K562 (cell line): ENCODE data around the gene SRGAP3. TPM values are rescaled to one million over a fixed set of nuclear protein-coding genes. Genes with fewer than 3 reads are reported as not detected.

Source experiments
- ATAC-seq: fragments of 200-7000 bp; cut with Tn5 transposase; 3 replicates; pipeline ENCODE4 v1.9.1; 2020; ENCODE audit warnings: moderate library complexity
- BruUV-seq: library from RNA; stranded (reverse); fragments of 400-500 nt; replicated peaks from 2 replicates; lab custom pipeline; 2021; lab: Mats Ljungman, UMichigan
- CTCF ChIA-PET: fragments of 300-600 bp; formaldehyde crosslinking; extraction: SDS; loops from one replicate; lab custom pipeline; 2021; ENCODE audit warnings: low intra/inter-chr PET ratio; lab: Yijun Ruan, JAX
- POLR2A ChIA-PET: fragments of 300-600, 350-650 bp; sonication (Branson Sonifier 250); formaldehyde crosslinking; extraction: SDS; loops from one replicate; lab custom pipeline; 2021; ENCODE audit warnings: antibody characterized with exemption, inconsistent platforms; lab: Yijun Ruan, JAX
- DNase-seq, 4 experiments: peaks; one replicate each; pipeline versions ENCODE4 v3.0.0 to v3.0.0-alpha.2; 2011 to 2018; ENCODE audit warnings: low spot score in 3 of 4, mixed read lengths in 3 of 4; ENCODE audit errors: extremely low read depth in 1 of 4
- FAIRE-seq: peaks from 2 replicates; lab custom pipeline; 2011; peaks lifted over from hg19 to GRCh38; lab: Jason Lieb, UNC
- H2AFZ ChIP-seq: 2 replicates; pipeline ENCODE4 v1.6.0; 2011; ENCODE audit warnings: low read depth, low read length, control low read depth, inconsistent platforms
- H3K27ac ChIP-seq: fragments of 200-600 bp; 3 replicates; pipeline ENCODE4 v1.8.0; 2011; ENCODE audit warnings: low read depth, mild to moderate bottlenecking, control low read depth, inconsistent platforms, low read length, moderate library complexity, mixed read lengths; ENCODE audit errors: extremely low read depth
- H3K27me3 ChIP-seq, 2 experiments: fragments of 300-600 bp in 1 of 2; 2 replicates in 1 of 2; 3 replicates in 1 of 2; pipeline versions ENCODE4 v1.6.0 to v1.8.0; 2011; ENCODE audit warnings: inconsistent platforms in 2 of 2, low read length in 2 of 2, mild to moderate bottlenecking in 1 of 2, mixed read lengths in 1 of 2, moderate library complexity in 1 of 2; ENCODE audit not compliant: control insufficient read depth in 2 of 2, insufficient read depth in 2 of 2
- H3K36me3 ChIP-seq: fragments of 300-600 bp; 3 replicates; pipeline ENCODE4 v1.8.0; 2011; ENCODE audit warnings: mild to moderate bottlenecking, low read length, inconsistent platforms; ENCODE audit not compliant: control insufficient read depth, insufficient read depth
- H3K4me1 ChIP-seq, 2 experiments: fragments of 200-600 bp in 1 of 2; replicated peaks in 1 of 2; 2 replicates in 1 of 2; 3 replicates in 1 of 2; pipeline versions ENCODE4 v1.5.1 to v1.8.0; 2011; ENCODE audit warnings: inconsistent platforms in 2 of 2, low read length in 2 of 2, mild to moderate bottlenecking in 1 of 2, mixed read lengths in 1 of 2, moderate library complexity in 1 of 2; ENCODE audit not compliant: control insufficient read depth in 2 of 2, insufficient read depth in 2 of 2
- H3K4me2 ChIP-seq: 2 replicates; pipeline ENCODE4 v1.6.1; 2011; ENCODE audit warnings: low read length, control low read depth, inconsistent platforms, mixed read lengths; ENCODE audit not compliant: insufficient read depth
- H3K4me3 ChIP-seq: fragments of 200-600 bp; sonication (generic), shearing (Covaris generic); 2 replicates; pipeline ENCODE4 v1.5.1; 2016; ENCODE audit warnings: control low read depth, inconsistent platforms
- H3K79me2 ChIP-seq: fragments of 200-600 bp; 3 replicates; pipeline ENCODE4 v1.8.0; 2011; ENCODE audit warnings: low read length, inconsistent platforms; ENCODE audit not compliant: control insufficient read depth, insufficient read depth
- H3K9ac ChIP-seq, 2 experiments: 2 replicates each; pipeline versions ENCODE4 v1.6.0 to v1.6.1; 2011; ENCODE audit warnings: low read depth in 2 of 2, low read length in 2 of 2, control low read depth in 1 of 2, inconsistent platforms in 1 of 2, mild to moderate bottlenecking in 1 of 2, mixed read lengths in 1 of 2; ENCODE audit not compliant: insufficient read depth in 1 of 2
- H3K9me1 ChIP-seq: one replicate; pipeline ENCODE4 v1.6.0; 2011; ENCODE audit warnings: inconsistent platforms, mild to moderate bottlenecking, low read length, moderate library complexity; ENCODE audit not compliant: control insufficient read depth, insufficient read depth
- H3K9me3 ChIP-seq: replicated peaks from 2 replicates; pipeline ENCODE4 v1.5.1; 2011; ENCODE audit warnings: low read depth, low read length, inconsistent platforms; ENCODE audit not compliant: control insufficient read depth, insufficient read depth
- H4K20me1 ChIP-seq: replicated peaks from 2 replicates; pipeline ENCODE4 v1.6.1; 2011; ENCODE audit warnings: low read length, inconsistent platforms, mixed read lengths; ENCODE audit not compliant: control insufficient read depth, insufficient read depth
- ELF1 ChIP-seq: fragments of 200-800 bp; sonication (Bioruptor generic); IDR thresholded peaks from 2 replicates; pipeline ENCODE4 v1.6.1; 2016; ENCODE audit warnings: missing genetic modification characterization, missing compliant biosample characterization
- EP300 ChIP-seq: IDR thresholded peaks from 2 replicates; pipeline ENCODE4 v1.6.1; 2012; ENCODE audit warnings: low read length, improper control_type of control experiment
- GABPB1 ChIP-seq: sonication (generic); formaldehyde crosslinking; IDR thresholded peaks from 2 replicates; pipeline ENCODE4 v1.8.0; 2022; ENCODE audit warnings: mild to moderate bottlenecking, missing genetic modification reagents
- MAZ ChIP-seq, 2 experiments: fragments of 450-650 bp in 1 of 2; sonication (generic) in 1 of 2; formaldehyde crosslinking; IDR thresholded peaks in 1 of 2; conservative IDR thresholded peaks in 1 of 2; 2 replicates each; pipeline versions ENCODE4 v1.4.0 to v1.5.0; 2020; ENCODE audit warnings: mild to moderate bottlenecking in 1 of 2, missing genetic modification reagents in 1 of 2
- NONO ChIP-seq, 2 experiments: fragments of 200-400 bp in 1 of 2; fragments of 450-650 bp in 1 of 2; formaldehyde crosslinking in 1 of 2; IDR thresholded peaks; 2 replicates each; pipeline ENCODE4 v1.6.1; 2017; ENCODE audit warnings: low read depth in 2 of 2, mild to moderate bottlenecking in 2 of 2, moderate library complexity in 2 of 2, low read length in 1 of 2
- PREB ChIP-seq: sonication (generic); formaldehyde crosslinking; IDR thresholded peaks from 2 replicates; pipeline ENCODE4 v1.8.1; 2023; ENCODE audit warnings: mild to moderate bottlenecking, missing genetic modification reagents
- SNRNP70 ChIP-seq: fragments of 200-400 bp; formaldehyde crosslinking; optimal IDR thresholded peaks from 2 replicates; pipeline ENCODE3; 2017; ENCODE audit warnings: low read depth, low read length
- SREBF2 ChIP-seq: sonication (generic); formaldehyde crosslinking; IDR thresholded peaks from 2 replicates; pipeline ENCODE4 v1.4.0; 2020; ENCODE audit warnings: mild to moderate bottlenecking, missing genetic modification reagents
- ZKSCAN3 ChIP-seq: fragments of 250-450 bp; sonication (Bioruptor Pico); IDR thresholded peaks from 2 replicates; pipeline ENCODE4 v1.4.0; 2020
- ZNF740 ChIP-seq, 3 experiments: fragments of 200-800 bp in 1 of 3; sonication (Bioruptor generic) in 1 of 3; sonication (generic) in 1 of 3; formaldehyde crosslinking in 1 of 3; IDR thresholded peaks; 2 replicates each; pipeline versions ENCODE4 v1.6.1 to v1.8.0; 2016 to 2022; ENCODE audit warnings: mild to moderate bottlenecking in 2 of 3, missing compliant biosample characterization in 2 of 3, missing genetic modification characterization in 2 of 3, missing genetic modification reagents in 1 of 3
- WGBS: fragments of 100-300 bp; shearing (Covaris generic); methylation state at CpG from one replicate; pipeline ENCODE4 v1.1.6; 2016; ENCODE audit warnings: low coverage, mixed read lengths; ENCODE audit not compliant: insufficient coverage; ENCODE audit errors: missing lambda C conversion rate; 5-methylcytosine and 5-hydroxymethylcytosine counted together
- in situ Hi-C: fragments of 300-500 bp; cut with MboI; formaldehyde crosslinking; loops from 4 replicates; pipeline ENCODE4 v1.15.0; 2018; ENCODE audit warnings: inconsistent platforms, mixed read lengths
- intact Hi-C: fragments of 100-400 bp; cut with micrococcal nuclease; formaldehyde crosslinking; loops from 2 replicates; pipeline ENCODE4 v1.14.2; 2022
- polyA plus RNA-seq, 8 experiments: library from polyadenylated mRNA; depleted of rRNA in 4 of 8; stranded (reverse) in 5 of 8; unstranded in 3 of 8; fragments of >200 nt; fragmentation: Nextera tagmentation in 2 of 8; fragmentation: Illumina TruSeq in 1 of 8; extraction: Ambion mirVana in 2 of 8; extraction: Trizol in 1 of 8; gene quantifications; 2 replicates each; pipeline versions ENCODE4 v1.2.1 to v1.2.3, GENCODE V29; 2011 to 2014; ENCODE audit warnings: inconsistent platforms in 1 of 8, missing spikeins in 1 of 8
- total RNA-seq, 7 experiments: library from RNA; depleted of rRNA in 6 of 7; stranded (reverse); fragments of >200 nt in 6 of 7; fragmentation: Illumina TruSeq in 2 of 7; extraction: Trizol in 2 of 7; gene quantifications; 2 replicates each; pipeline versions ENCODE4 v1.2.1 to v1.2.3, GENCODE V29; 2011 to 2021; ENCODE audit warnings: low replicate concordance in 1 of 7

Gene SRGAP3
- total and polyA plus RNA-seq, 9 of the 15 experiments (the other 6 are each of a cell fraction or from before 2014, with no cell fraction given) = 0.11 to 0.85 (median 0.35) TPM; not detected in 2

GRCh38 chr3:8997151-8997550 lies 252.3 kb downstream of the SRGAP3 start:
- POLR2A ChIA-PET = interaction anchor here (0.6 kb wide), 2 partner anchors 14 to 1765 kb away, joined by 3 to 4 read pairs; no protein-coding TSS in a partner anchor
- intact Hi-C loops = no loop called here

More at GRCh38 chr3:8997151-8997550, 252.3 kb downstream of the SRGAP3 start:
- Histone ChIP-seq H3K9me3 (no peaks in the 10 kb centered on the region), H3K9ac (no peak overlapping the region), H2AFZ (no peak overlapping the region), H3K27ac (no peak overlapping the region), H3K27me3 (peaks cover 38 to 57% of the 10 kb centered on the region in 2 experiments), H3K79me2 (no peaks in the 10 kb centered on the region), H3K9me1 (peaks cover 6% of the 10 kb centered on the region), H3K4me2 (no peak overlapping the region), H3K36me3 (no peaks in the 10 kb centered on the region), H3K4me1 (no peaks in the 10 kb centered on the region), H3K4me3 (no peak overlapping the region), H4K20me1 (0 out of 2 replicates have a peak, but pooled peaks cover 6% of the 10 kb centered on the region)
- TF ChIP-seq PREB (CRISPR knock-in tag) = no peak
- no peak for TF ChIP-seq MAZ (CRISPR knock-in tag; conservative IDR thresholded peaks at IDR 0.05 in 1 of 2, IDR thresholded peaks at IDR 0.05 in 1 of 2)
- no peak for TF ChIP-seq SREBF2 (CRISPR knock-in tag)
- no peak for TF ChIP-seq ZNF740 (CRISPR knock-in tag; IDR thresholded peaks at IDR 0.05)
- no peak for TF ChIP-seq ZNF740 (tag; IDR thresholded peaks at IDR 0.05)
- TF ChIP-seq ZKSCAN3 (CRISPR knock-in tag) = no peak
- no peak for TF ChIP-seq EP300
- no peak for TF ChIP-seq ELF1 (tag)
- no peak for TF ChIP-seq NONO (IDR thresholded peaks at IDR 0.05; ENCODE audit: low read depth in 2 of 2, low read length in 1 of 2)
- no peak for TF ChIP-seq SNRNP70
- TF ChIP-seq GABPB1 = no peak
- WGBS = 3% methylated on average over 3 of the region's 3 CpGs
- DNase-seq (no peak), ATAC-seq (no peak), FAIRE-seq (no peak)
- no TSS peak for BruUV-seq
- CTCF ChIA-PET = no interaction called here
- in situ Hi-C loops = no loop called here
